Omental fat pad (tissue), 4 donors: ENCODE results near the gene PDLIM5. TPM values are rescaled to one million over a fixed set of nuclear protein-coding genes. Genes with fewer than 3 reads are reported as not detected.
"Not testable (repeated sequence)": the region's sequence is repeated elsewhere in the genome, so short reads cannot be mapped to it uniquely, and the experiment has no call there.

Experiments used
- ATAC-seq: fragments of 150-250 bp; one replicate; pipeline ENCODE4 v1.9.1; 2016; ENCODE audit warnings: mild to moderate bottlenecking, moderate library complexity; ENCODE audit not compliant: low FRiP score
- DNase-seq: peaks from one replicate; pipeline ENCODE4 v3.0.0-alpha.2; 2019; ENCODE audit warnings: low spot score
- total RNA-seq, 4 donors: library from RNA; depleted of rRNA; stranded (reverse); fragments of >200 nt; gene quantifications; one replicate each; pipeline ENCODE4 v1.1.0, GENCODE V29; 2016
- TF ChIP-seq, protein P1 (sequence below), 3 donors: fragments of 450-650 bp; IDR thresholded peaks; one replicate each; pipeline ENCODE4 v1.5.1; 2016 to 2017; ENCODE audit warnings: antibody characterized with exemption in 3 of 3, mild to moderate bottlenecking in 3 of 3, moderate library complexity in 2 of 3

PDLIM5 gene
- total RNA-seq, 4 donors from 2014 or later, result 119 to 168 (median 146) TPM

DNA sequence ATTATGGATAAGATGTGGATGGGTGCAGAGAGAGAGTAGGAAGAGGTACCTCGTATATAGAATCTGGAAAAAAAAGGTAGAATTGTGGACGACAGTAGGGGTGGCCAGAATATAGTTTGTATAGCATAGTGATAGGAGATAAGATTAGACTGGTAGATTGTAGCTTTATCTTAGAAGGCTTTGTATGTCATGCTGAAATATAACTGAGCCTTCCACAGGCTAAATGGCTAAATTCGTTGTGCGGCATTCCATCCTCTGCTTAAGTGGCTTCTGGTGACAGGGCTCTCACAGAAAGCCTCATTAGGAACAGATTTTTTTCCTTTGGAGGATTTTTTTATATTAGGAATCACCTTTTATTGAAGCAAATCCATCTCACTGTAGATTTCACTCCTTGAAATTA is 163.7 kb downstream of the PDLIM5 start:
- ATAC-seq, result no peak
- DNase-seq, result no peak
- TF ChIP-seq, protein P1, sequence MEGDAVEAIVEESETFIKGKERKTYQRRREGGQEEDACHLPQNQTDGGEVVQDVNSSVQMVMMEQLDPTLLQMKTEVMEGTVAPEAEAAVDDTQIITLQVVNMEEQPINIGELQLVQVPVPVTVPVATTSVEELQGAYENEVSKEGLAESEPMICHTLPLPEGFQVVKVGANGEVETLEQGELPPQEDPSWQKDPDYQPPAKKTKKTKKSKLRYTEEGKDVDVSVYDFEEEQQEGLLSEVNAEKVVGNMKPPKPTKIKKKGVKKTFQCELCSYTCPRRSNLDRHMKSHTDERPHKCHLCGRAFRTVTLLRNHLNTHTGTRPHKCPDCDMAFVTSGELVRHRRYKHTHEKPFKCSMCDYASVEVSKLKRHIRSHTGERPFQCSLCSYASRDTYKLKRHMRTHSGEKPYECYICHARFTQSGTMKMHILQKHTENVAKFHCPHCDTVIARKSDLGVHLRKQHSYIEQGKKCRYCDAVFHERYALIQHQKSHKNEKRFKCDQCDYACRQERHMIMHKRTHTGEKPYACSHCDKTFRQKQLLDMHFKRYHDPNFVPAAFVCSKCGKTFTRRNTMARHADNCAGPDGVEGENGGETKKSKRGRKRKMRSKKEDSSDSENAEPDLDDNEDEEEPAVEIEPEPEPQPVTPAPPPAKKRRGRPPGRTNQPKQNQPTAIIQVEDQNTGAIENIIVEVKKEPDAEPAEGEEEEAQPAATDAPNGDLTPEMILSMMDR (IDR thresholded peaks at IDR 0.05), result no peak

DNA sequence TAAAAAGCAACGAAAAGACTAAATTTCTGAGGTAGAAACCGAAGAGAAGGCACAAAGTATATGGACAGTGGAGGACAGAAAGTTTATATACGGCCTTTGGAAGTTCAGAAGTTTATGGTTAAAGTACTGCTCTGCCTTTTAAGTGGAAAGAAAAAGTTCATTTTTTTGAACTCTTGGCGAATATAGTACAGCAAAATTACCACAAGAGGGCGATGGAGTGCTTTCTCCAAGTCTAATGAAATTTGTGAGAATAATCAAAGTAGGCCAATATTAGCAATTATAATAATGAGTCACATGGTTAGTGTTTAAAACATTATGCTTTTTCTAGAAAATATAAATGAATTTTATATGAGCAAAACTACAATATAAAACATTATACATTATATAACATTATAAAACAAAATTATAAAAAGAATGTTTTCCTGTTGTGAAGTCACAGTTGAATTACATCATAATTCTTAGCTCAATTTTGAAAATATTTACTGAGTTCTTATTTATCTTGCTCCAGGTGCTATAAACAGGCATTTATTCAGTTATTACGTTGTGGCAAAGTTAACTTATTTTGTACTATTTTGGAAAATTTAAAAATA is 169.8 kb downstream of the PDLIM5 start:
- ATAC-seq (no peak), DNase-seq (no peak)
- TF ChIP-seq, protein P1 (IDR thresholded peaks at IDR 0.05), result no peak

- DNase-seq (no peak), ATAC-seq (no peak)
- TF ChIP-seq, protein P1 (IDR thresholded peaks at IDR 0.05), result no peak
Observed at GRCh38 chr4:94623126-94623911, 171.6 kb downstream of the PDLIM5 start.

DNA sequence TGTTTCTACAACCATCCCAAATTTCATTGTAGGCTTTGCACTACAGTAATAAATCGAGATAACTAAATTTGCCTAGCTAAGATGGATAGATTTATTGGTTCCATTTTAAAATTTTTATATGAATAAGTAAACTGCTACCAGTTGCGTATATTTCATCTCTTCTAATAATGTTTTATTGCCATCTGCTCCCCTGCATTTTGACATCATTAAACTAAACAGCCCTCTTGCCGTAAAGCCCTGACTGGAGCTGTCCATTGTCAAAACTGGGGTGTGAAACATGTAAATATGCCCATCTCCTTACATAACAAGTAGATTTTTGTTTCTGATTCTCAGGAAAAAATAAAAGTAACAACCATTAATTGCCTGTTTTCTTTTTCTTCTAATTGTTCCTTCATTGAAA is 175.2 kb downstream of the PDLIM5 start:
- TF ChIP-seq, protein P1 (IDR thresholded peaks at IDR 0.05), result no peak
- ATAC-seq, result no peak
- no peak for DNase-seq

GRCh38 chr4:94629058-94629457 is 177.3 kb downstream of the PDLIM5 start:
- not testable (repeated sequence) for ATAC-seq, DNase-seq

- no peak for ATAC-seq
- TF ChIP-seq, protein P1 (IDR thresholded peaks at IDR 0.05), result no peak
Observed at GRCh38 chr4:94629837-94630236, 178.1 kb downstream of the PDLIM5 start.

GRCh38 chr4:94634271-94634670 is 182.5 kb downstream of the PDLIM5 start:
- no peak for DNase-seq
- ATAC-seq, result no peak
- TF ChIP-seq, protein P1 (IDR thresholded peaks at IDR 0.05), result no peak

More at GRCh38 chr4:94629837-94630236, 178.1 kb downstream of the PDLIM5 start:
- no peak for DNase-seq
